Measurements from ENCODE around the gene GSAP.

DNA sequence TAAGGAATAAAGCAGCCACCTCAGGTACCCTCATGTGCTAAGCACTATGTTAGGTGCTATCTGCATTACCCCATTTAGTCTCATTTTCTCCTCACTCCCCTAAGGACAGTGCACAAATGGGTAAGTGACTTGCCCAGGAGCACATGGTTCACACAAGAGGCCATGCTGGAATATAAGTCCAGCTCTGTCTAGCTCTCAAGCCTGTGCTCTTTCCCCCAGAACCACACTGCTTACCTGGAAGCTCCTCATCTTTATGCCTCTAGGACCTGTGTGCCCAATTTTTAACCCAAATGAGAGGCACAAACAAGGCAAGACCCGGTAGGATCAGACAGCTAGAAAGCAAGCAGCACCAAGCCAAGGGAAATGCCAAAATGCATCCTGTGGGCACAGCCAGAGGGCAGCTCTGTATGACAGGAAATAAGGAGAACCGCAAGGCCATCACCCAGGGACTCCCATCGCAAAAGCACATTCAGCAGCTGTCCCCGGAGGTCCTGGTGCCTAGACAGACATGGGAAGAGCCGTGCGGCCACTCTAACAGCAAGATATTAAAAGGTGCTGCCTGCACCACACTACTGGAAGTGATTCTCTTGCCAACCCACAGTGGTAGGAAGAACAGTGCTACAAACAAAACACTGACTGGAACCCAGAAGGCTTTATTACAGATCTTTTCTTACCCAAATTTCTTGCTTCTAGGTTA lies 88.1 kb downstream of the GSAP start:
- TF ChIP-seq, protein P1, sequence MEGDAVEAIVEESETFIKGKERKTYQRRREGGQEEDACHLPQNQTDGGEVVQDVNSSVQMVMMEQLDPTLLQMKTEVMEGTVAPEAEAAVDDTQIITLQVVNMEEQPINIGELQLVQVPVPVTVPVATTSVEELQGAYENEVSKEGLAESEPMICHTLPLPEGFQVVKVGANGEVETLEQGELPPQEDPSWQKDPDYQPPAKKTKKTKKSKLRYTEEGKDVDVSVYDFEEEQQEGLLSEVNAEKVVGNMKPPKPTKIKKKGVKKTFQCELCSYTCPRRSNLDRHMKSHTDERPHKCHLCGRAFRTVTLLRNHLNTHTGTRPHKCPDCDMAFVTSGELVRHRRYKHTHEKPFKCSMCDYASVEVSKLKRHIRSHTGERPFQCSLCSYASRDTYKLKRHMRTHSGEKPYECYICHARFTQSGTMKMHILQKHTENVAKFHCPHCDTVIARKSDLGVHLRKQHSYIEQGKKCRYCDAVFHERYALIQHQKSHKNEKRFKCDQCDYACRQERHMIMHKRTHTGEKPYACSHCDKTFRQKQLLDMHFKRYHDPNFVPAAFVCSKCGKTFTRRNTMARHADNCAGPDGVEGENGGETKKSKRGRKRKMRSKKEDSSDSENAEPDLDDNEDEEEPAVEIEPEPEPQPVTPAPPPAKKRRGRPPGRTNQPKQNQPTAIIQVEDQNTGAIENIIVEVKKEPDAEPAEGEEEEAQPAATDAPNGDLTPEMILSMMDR (IDR thresholded peaks at IDR 0.05): no peak
- TF ChIP-seq POLR2A (IDR thresholded peaks at IDR 0.05): no peak
